Anterior cingulate cortex (tissue), 58 donors: Measurements from ENCODE around the gene SND1.

Source experiments
- DNase-seq, 58 donors: peaks; one replicate each; lab custom pipeline; 2025; lab: John Stamatoyannopoulos, UW

The SND1 gene

DNA sequence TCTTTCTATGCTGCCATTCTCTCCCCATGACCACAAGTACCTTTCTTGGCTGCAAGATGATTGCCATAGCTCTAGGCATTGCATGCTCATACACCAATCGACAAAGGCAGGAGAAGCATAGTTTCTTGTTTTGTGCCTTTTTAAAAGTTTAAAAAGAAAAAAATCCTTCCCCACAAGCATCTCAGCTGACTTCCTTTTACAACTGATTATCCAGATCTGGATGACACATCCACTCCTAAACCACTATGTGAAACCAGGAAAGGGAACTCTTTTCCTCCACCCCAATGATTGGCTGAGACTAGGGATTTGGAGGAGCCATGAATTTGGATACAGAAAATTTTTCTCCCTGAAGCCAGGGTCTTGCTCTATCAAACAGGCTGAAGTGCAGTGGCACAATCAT is 393.8 kb downstream of the SND1 start:
- DNase-seq, result no peak

- no peak for DNase-seq
These were observed 400.4 kb downstream of the SND1 start for GRCh38 chr7:128052404-128052803.

GRCh38 chr7:128053023-128053422 is 401.0 kb downstream of the SND1 start:
- DNase-seq, result no peak

DNA sequence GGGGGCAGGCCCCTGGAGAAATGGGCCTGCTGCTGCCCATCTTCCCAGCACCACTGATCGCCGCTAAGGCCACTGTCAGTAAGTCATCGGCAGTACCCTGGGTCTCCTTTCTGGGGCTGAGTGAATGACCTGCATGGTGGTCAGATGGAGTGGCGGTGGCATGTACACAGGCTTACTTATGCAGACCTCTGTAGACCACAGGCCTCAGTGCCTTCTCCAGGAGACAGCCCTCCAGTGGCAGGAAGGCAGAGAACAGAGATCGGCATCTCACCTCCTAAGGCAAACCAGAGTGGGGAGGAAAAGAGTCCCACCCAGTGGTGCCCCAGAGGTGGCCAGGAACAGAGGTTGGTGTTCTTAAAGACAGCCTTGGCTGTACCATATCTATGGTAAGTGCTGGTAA is 402.0 kb downstream of the SND1 start:
- no peak for DNase-seq

DNA sequence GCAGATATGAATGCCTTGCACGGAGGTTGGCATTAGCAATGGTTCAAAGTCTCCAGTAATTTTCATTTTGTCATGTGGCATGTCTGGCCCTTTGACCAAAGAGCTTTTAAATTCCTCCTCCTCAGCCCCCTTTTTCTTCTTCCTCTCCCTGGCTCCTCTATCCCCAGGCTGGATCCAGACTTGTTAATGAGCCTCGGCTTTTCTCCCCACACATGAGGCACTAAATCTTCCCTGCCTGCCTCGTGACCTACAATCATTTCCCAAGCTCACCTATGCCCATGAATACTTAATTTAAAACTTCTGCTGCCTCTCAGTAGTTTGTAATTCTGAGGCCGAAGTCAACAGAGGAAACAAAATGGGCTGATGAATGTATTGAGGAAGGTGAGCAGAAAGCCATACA is 402.5 kb downstream of the SND1 start:
- no peak for DNase-seq

DNA sequence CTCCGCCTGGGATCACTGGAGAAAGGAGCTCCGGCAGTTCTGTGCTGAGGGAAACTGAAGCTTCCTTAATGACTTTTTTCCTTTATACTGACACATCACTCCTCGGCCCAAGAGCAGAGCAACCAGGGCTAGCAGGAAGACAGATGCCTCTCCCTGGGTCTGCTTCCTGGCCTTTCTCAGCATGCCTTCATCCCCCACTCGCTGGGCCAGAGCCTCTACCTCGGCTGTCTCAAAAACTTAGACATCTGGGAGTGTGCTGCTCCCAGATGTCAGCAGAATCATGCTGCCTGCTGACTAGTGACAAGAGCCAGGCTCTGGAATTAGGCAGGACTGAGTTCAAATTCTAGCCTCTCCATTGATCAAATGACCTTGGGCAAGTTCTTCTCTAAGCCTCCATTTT is 403.6 kb downstream of the SND1 start:
- DNase-seq, result no peak

GRCh38 chr7:128056901-128057300 is 404.9 kb downstream of the SND1 start:
- no peak for DNase-seq

DNA sequence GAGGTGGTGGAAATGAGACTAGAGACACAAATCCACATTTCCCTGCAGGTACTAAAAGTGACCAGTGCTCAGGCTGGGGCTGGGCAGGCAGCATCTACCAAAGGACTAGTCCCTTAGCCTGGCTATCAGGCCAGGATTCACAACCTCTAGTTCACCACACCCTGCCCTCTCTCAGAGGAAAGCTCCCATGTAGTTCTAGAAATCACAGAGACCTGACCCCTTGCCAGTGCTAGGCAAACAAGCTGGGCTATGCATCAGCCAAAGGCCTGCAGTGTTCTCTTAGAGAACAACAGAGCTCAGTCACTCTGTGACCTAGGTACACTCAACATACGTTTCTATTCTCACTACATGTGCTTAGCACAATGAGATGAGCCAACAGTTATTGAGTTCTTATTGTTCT is 405.9 kb downstream of the SND1 start:
- DNase-seq, result no peak

GRCh38 chr7:128059143-128059988 is 407.4 kb downstream of the SND1 start:
- DNase-seq, result no peak

DNA sequence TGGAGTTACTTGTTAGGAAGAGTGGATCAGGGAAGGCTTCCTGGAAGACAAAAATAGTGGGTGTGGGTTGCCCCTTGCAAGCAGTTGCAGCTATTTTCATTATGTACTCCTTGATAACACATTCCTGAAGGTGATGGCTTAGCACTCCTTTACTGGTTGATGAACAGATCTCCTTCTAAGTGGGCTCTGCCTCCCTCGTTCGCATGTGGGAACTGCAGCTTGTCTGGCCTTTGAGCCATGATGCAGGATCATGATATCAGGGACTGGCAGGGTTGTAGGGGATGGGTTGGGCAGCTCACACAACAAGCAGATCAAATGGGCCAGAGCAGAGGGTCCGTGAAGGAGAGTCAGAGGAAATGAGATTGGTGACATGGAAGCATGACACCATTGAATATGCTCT is 408.0 kb downstream of the SND1 start:
- peak in 2 of 58 donors; percentile 7 to 33 for DNase-seq

GRCh38 chr7:128063088-128063487 is 411.1 kb downstream of the SND1 start:
- peak in 6 of 58 donors; percentile 11 to 48 (median 24) for DNase-seq

DNA sequence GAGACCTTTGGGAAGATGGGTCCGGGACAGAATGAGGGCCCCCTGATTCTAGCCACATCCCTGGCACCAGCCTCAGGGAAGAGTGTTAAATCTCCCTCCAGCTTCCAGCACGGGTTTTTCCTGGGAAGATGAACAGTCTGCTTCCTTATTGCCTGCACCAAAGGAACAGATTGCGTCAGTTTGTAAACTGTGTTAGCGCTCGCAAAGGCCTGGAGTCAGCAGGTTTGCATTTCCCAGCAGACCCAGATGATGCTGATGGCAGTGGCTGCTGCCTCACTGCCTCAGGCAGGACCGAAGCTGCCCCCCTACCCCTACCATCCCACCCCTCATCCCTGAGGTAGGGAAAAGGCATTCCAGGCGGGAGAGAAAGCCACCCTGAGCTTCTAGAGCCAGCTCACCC is 413.9 kb downstream of the SND1 start:
- peak in 7 of 58 donors; percentile 10 to 45 (median 26) for DNase-seq

GRCh38 chr7:128066395-128066794 is 414.4 kb downstream of the SND1 start:
- DNase-seq, result no peak

DNA sequence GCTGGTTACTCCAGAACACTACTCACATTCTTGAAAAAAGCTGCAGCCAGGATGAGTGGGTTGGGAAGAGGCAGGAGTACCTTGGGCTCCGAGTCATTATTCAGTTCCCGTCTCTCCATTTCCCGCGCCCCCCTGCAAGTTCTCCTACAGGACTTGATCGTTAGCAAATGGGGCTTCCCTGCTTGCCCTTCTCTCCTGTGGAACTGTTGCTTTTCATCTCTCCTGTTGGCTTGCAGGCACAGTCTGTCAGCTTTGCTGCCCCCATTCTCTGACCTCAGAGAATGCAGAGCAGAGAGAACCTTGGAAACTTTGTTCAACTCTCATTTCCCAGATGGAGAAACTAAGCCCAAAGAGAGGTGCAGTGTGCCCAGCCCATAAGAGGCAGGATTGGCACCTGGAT is 414.9 kb downstream of the SND1 start:
- peak in 1 of 58 donors; percentile 22 for DNase-seq

- no peak for DNase-seq
These were observed 416.0 kb downstream of the SND1 start for GRCh38 chr7:128067983-128068382.

- no peak for DNase-seq
These were observed 416.8 kb downstream of the SND1 start for GRCh38 chr7:128068785-128069184.

DNA sequence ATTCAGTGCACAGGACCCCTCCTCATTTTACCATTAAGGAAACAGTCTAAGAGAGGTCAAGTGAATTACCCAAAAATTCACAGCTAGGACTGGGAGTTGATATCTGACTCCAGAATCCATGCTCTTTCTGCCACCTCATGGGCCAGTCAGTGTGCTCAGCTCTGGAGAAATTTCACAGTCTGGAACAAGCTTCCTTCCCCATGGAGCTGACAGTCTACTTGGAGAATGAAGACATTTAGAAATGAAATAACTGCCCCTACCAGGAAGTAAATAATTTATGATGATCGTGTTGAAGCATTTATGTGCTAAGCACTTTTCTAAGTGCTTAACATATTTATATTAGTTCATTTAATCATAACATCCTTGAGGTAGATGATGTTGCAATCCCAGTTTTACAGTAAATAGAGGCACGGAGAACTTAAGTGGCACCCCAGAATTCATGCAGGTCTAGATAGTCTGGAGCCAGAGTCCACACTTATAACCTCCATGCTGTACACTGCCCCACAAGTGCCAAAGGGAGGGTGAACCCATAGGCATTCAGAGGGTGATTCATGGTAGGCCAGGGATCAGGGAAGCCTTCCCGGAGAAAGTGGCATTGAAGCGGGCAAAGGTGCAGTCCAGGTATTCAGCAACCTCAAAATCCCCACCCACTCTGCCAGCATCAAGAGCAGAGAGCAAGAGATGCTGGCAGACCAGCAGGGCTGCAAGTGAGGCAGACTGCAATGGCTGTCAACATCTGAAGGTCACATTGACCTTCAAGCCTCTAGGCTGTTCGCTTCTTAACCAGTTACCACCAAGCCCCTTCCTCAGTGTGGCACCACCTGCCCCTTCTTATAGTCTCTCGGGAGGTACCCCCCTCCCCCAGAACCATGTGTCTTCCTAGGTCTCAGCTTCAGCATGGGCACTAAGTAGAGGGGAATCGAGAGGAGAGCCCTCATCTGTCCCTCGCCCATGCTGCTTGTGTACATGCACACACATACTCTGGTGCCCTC is 417.7 kb downstream of the SND1 start:
- no peak for DNase-seq

- DNase-seq, result no peak
These were observed 419.4 kb downstream of the SND1 start for GRCh38 chr7:128071376-128071775.

GRCh38 chr7:128071801-128072200 is 419.8 kb downstream of the SND1 start:
- no peak for DNase-seq

GRCh38 chr7:128073671-128074310 is 421.8 kb downstream of the SND1 start:
- DNase-seq, result no peak

- DNase-seq, result no peak
These were observed 422.3 kb downstream of the SND1 start for GRCh38 chr7:128074336-128074735.
